Endodermal cell (in vitro differentiated cells): ENCODE measurements around the gene DGKZ. TPM values are rescaled to one million over a fixed set of nuclear protein-coding genes. Genes with fewer than 3 reads are reported as not detected.

Experiments
- DNase-seq: peaks from one replicate; pipeline ENCODE4 v3.0.0-alpha.2; 2017
- H3K27ac ChIP-seq: 2 replicates; pipeline ENCODE4 v1.5.1; 2013; ENCODE audit warnings: mild to moderate bottlenecking, low read depth, low read length, moderate library complexity
- H3K27me3 ChIP-seq: 2 replicates; pipeline ENCODE4 v1.6.1; 2013; ENCODE audit warnings: mild to moderate bottlenecking, low read length, moderate library complexity; ENCODE audit not compliant: insufficient read depth, control insufficient read depth, poor library complexity, severe bottlenecking
- H3K36me3 ChIP-seq: 2 replicates; pipeline ENCODE4 v1.7.0; 2013; ENCODE audit warnings: mild to moderate bottlenecking, low read length, moderate library complexity; ENCODE audit not compliant: control insufficient read depth, insufficient read depth
- H3K4me1 ChIP-seq: one replicate; pipeline ENCODE4 v1.7.0; 2013; ENCODE audit warnings: low read length; ENCODE audit not compliant: control insufficient read depth, insufficient read depth
- H3K4me3 ChIP-seq: 2 replicates; pipeline ENCODE4 v1.5.1; 2013; ENCODE audit warnings: mild to moderate bottlenecking, low read length, moderate library complexity
- H3K9ac ChIP-seq: 2 replicates; pipeline ENCODE4 v1.6.1; 2013; ENCODE audit warnings: mild to moderate bottlenecking, low read length, moderate library complexity; ENCODE audit not compliant: poor library complexity, severe bottlenecking; ENCODE audit errors: extremely low read depth
- H3K9me3 ChIP-seq: 2 replicates; pipeline ENCODE4 v1.6.1; 2013; ENCODE audit warnings: mild to moderate bottlenecking, low read length, moderate library complexity; ENCODE audit not compliant: control insufficient read depth
- H3K27ac Mint-ChIP-seq: 2 replicates; pipeline ENCODE4 v1.8.0; 2020; ENCODE audit warnings: mixed read lengths
- H3K27me3 Mint-ChIP-seq: 2 replicates; pipeline ENCODE4 v1.8.0; 2021; ENCODE audit warnings: mild to moderate bottlenecking, mixed read lengths; ENCODE audit not compliant: insufficient read depth
- H3K36me3 Mint-ChIP-seq: 2 replicates; pipeline ENCODE4 v1.8.0; 2020; ENCODE audit warnings: low read depth, mixed read lengths
- H3K4me1 Mint-ChIP-seq: 2 replicates; pipeline ENCODE4 v1.8.0; 2020; ENCODE audit warnings: mixed read lengths
- H3K4me3 Mint-ChIP-seq: 2 replicates; pipeline ENCODE4 v1.8.0; 2020; ENCODE audit warnings: mild to moderate bottlenecking, moderate library complexity, mixed read lengths
- H3K9me3 Mint-ChIP-seq: 2 replicates; pipeline ENCODE4 v1.8.0; 2020; ENCODE audit warnings: mild to moderate bottlenecking, mixed read lengths
- WGBS, 2 experiments: methylation state at CpG; one replicate each; pipeline versions ENCODE4 v1.1.5 to v1.1.7; 2013; ENCODE audit warnings: missing lambda C conversion rate in 2 of 2, mixed read lengths in 1 of 2; ENCODE audit not compliant: insufficient coverage in 1 of 2, insufficient read length in 1 of 2; 5-methylcytosine and 5-hydroxymethylcytosine counted together
- total RNA-seq, 2 donors: library from RNA; stranded (reverse); fragmentation: NEBNext Ultra II Directional in 1 of 2; extraction: Animal tissue kit (Norgen Biotek cat#: 25700) in 1 of 2; gene quantifications; 2 replicates in 1 of 2; 3 replicates in 1 of 2; pipeline ENCODE4 v1.2.1, GENCODE V29; 2021
- TF ChIP-seq, protein P1 (sequence below): fragments of 200-600 bp; sonication (generic); conservative IDR thresholded peaks from 2 replicates; pipeline ENCODE4 v1.5.0; 2021; ENCODE audit warnings: antibody characterized with exemption, mild to moderate bottlenecking

The DGKZ gene
- total RNA-seq, 2 donors from 2014 or later: 49.6 to 57.3 TPM

DNA sequence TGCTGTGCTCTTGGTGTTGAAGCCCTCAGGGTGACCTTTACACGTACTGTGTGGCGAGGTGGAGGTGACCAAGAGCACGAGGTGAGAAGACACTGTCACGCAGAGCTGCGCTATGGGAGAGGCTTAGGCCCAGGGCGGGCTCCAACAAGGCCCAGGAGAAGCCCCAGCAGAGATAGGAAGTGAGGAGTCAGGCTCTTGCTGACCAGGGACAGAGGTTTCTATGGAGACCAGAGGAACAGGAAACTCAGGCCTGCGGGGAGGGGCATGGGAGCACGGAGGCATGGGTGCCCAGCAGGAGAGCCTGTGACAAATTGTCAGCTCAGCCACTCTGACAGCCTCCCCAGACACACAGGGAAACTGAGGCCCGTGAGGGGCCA is 15.8 kb downstream of the DGKZ start:
- H3K27ac Mint-ChIP-seq: peak overlapping the region; percentile 85
- H3K27me3 Mint-ChIP-seq: no peaks in the 10 kb centered on the region
- Histone ChIP-seq H3K9ac (no peak overlapping the region), H3K4me3 (no peak overlapping the region), H3K27me3 (no peaks in the 10 kb centered on the region), H3K27ac (peak overlapping the region; percentile 72), H3K4me1 (peaks cover 6% of the 10 kb centered on the region), H3K36me3 (peaks cover 2% of the 10 kb centered on the region), H3K9me3 (no peaks in the 10 kb centered on the region)
- H3K4me1 Mint-ChIP-seq: peaks cover 19% of the 10 kb centered on the region
- 55 to 68% methylated on average over 8 to 9 of the region's 9 CpGs for WGBS, 2 experiments
- TF ChIP-seq, protein P1, sequence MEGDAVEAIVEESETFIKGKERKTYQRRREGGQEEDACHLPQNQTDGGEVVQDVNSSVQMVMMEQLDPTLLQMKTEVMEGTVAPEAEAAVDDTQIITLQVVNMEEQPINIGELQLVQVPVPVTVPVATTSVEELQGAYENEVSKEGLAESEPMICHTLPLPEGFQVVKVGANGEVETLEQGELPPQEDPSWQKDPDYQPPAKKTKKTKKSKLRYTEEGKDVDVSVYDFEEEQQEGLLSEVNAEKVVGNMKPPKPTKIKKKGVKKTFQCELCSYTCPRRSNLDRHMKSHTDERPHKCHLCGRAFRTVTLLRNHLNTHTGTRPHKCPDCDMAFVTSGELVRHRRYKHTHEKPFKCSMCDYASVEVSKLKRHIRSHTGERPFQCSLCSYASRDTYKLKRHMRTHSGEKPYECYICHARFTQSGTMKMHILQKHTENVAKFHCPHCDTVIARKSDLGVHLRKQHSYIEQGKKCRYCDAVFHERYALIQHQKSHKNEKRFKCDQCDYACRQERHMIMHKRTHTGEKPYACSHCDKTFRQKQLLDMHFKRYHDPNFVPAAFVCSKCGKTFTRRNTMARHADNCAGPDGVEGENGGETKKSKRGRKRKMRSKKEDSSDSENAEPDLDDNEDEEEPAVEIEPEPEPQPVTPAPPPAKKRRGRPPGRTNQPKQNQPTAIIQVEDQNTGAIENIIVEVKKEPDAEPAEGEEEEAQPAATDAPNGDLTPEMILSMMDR: no peak
- no peaks in the 10 kb centered on the region for H3K36me3 Mint-ChIP-seq
- DNase-seq: no peak
- no peaks in the 10 kb centered on the region for H3K9me3 Mint-ChIP-seq
- H3K4me3 Mint-ChIP-seq: no peak overlapping the region

DNA sequence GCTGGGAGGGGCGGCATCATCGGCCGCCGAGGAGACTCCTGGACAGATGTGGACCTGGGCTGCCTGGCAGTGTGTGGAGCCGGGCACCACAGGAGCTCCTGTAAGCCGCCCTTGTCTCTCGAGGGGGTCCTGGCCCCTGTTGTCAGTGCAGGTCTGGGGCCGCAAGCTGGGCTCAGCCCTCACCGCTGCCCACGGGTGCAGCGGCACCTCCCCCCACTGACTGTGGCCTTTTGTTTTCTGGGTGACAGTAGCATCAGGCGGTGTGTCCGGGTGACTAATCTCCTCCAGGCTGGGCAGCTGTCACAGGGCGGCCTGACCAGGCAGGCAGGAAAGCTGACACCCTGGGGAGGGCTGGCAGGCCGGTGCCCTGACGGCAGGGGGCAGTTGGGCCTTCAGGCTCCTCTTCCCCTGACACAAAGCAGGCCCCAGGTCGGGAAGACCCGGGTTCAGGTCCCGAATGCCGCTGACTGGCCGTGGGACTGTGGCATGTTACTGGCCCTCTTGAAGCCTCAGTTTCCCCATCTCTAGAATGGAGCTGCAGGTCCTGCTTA is 16.3 kb downstream of the DGKZ start:
- H3K9me3 ChIP-seq: no peaks in the 10 kb centered on the region
- Mint-ChIP-seq H3K27me3 (no peaks in the 10 kb centered on the region), H3K36me3 (peaks cover under 1% of the 10 kb centered on the region), H3K4me1 (peaks cover 19% of the 10 kb centered on the region), H3K9me3 (no peaks in the 10 kb centered on the region), H3K27ac (no peak overlapping the region), H3K4me3 (no peak overlapping the region)
- TF ChIP-seq, protein P1: no peak
- WGBS, 2 experiments: 89 to 91% methylated on average over 14 to 21 of the region's 21 CpGs
- peaks cover 6% of the 10 kb centered on the region for H3K4me1 ChIP-seq
- H3K9ac ChIP-seq: no peak overlapping the region
- peaks cover 7% of the 10 kb centered on the region for H3K36me3 ChIP-seq
- H3K27ac ChIP-seq: peak overlapping the region; percentile 49
- no peak for DNase-seq
- no peaks in the 10 kb centered on the region for H3K27me3 ChIP-seq
- H3K4me3 ChIP-seq: no peak overlapping the region

DNA sequence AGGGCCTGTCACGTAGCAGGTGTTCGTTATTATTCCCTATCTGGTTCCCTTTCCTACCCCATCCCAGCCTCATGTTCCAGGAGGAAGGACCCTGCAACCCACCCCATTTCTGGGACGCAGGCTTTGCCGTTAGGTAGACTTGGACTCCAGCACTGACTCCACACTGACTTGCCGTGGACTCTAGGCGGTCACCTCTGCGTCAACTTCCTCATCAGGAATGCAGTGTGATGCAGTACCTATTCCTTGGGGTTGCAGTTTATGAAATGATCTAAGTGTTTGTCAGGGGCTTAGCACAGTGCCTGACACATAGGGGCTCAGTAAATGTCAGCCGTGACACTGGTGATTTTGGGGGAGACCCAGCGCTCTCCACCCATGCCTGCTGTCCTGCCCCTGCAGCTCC is 16.8 kb downstream of the DGKZ start:
- Histone ChIP-seq H3K27ac (no peak overlapping the region), H3K4me1 (peaks cover 6% of the 10 kb centered on the region)
- H3K27ac Mint-ChIP-seq: no peak overlapping the region

More for the DNA sequence above, 16.8 kb downstream of the DGKZ start:
- Mint-ChIP-seq H3K9me3 (no peaks in the 10 kb centered on the region), H3K27me3 (no peaks in the 10 kb centered on the region), H3K4me3 (no peak overlapping the region), H3K36me3 (peaks cover 2% of the 10 kb centered on the region), H3K4me1 (peaks cover 19% of the 10 kb centered on the region)
- Histone ChIP-seq H3K9ac (no peak overlapping the region), H3K36me3 (peaks cover 11% of the 10 kb centered on the region), H3K4me3 (no peak overlapping the region), H3K9me3 (no peaks in the 10 kb centered on the region), H3K27me3 (no peaks in the 10 kb centered on the region)
- DNase-seq: no peak
- TF ChIP-seq, protein P1: no peak
- WGBS, 2 experiments: 93 to 99% methylated on average over 7 to 9 of the region's 9 CpGs
